Nucleus accumbens (tissue), 56 donors: ENCODE results near the gene CUEDC2.

Experiments
- DNase-seq, 56 donors: peaks; one replicate each; lab custom pipeline; 2025; lab: John Stamatoyannopoulos, UW

CUEDC2 gene, protein sequence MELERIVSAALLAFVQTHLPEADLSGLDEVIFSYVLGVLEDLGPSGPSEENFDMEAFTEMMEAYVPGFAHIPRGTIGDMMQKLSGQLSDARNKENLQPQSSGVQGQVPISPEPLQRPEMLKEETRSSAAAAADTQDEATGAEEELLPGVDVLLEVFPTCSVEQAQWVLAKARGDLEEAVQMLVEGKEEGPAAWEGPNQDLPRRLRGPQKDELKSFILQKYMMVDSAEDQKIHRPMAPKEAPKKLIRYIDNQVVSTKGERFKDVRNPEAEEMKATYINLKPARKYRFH

GRCh38 chr10:102432162-102432950 lies at the start of gene CUEDC2:
CUEDC2 (minus strand) TSS chr10:102432574; CDS start chr10:102425188, 7,386 bp downstream.
- DNase-seq: peak; percentile 64 to 97 (median 92)

DNA sequence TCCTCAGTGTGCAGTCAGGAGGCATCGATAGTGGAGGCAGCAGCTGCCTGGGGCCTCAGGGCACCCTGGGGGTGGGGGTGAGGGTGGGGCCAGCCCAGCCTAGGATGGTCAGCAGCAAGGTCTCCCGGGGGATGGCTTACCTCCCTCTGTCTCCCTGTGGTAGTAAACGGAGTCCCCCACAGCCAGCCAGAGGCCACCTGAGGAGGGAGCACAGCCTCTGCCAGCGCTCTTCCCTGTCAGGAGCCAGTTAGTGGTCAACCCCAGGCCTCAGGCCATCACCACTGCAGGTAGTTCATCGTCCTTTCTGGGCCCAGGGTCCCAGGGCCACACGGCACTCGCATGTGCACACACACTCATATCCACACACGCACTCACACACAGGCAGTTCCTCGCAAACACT lies 48.0 kb upstream of the CUEDC2 start:
- no peak for DNase-seq

DNA sequence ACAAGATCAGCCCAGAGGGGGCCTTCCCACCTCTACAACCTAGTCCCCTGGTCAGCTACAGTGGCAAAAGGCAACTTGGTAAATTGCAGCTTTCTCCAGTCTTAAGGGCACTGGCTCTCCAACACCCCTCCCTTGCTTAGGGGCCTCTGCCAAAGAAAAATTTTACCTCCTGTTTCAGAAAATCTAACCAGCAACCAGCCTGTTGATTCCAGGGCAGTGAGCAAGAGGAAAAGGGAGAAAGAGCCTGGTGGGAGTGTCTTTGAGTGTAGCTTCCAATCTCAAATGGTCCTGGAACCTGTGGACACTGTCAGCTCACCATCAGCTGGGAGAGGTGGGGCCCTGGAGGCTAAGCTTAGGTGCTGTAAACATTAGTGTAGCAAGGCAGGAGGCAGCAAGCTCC lies 47.3 kb upstream of the CUEDC2 start:
- DNase-seq: no peak

- no peak for DNase-seq
These were observed 44.2 kb upstream of the CUEDC2 start for GRCh38 chr10:102476466-102477141.

DNA sequence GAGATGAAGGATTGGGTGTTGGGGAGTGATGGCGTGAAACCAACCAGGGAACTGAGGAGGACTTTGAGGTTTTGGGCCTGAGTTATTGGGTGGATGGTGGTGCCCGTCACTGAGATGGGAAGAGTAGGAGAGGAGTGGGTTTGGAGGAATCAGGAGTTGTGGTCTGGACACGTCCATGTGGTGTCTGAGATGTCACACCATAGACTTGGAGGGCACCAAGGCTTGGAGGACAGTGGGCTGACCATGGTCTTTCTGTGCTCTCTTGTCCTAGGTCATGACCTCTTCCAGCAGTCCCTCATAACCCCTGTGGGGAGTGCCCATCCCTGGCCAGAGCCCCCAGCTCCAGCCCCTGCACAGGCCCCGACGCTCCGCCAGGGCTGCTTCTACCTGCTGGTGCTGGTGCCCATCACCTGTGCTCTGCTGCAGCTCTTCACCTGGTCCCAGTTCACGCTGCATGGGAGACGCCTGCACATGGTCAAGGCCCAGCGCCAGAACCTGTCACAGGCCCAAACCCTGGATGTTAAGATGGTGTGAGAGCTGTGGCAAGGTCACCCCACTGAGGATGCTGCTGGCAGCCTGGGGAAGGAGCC lies 43.2 kb upstream of the CUEDC2 start:
- no peak for DNase-seq

- DNase-seq: no peak
These were observed 41.3 kb upstream of the CUEDC2 start for GRCh38 chr10:102473445-102474331.

DNA sequence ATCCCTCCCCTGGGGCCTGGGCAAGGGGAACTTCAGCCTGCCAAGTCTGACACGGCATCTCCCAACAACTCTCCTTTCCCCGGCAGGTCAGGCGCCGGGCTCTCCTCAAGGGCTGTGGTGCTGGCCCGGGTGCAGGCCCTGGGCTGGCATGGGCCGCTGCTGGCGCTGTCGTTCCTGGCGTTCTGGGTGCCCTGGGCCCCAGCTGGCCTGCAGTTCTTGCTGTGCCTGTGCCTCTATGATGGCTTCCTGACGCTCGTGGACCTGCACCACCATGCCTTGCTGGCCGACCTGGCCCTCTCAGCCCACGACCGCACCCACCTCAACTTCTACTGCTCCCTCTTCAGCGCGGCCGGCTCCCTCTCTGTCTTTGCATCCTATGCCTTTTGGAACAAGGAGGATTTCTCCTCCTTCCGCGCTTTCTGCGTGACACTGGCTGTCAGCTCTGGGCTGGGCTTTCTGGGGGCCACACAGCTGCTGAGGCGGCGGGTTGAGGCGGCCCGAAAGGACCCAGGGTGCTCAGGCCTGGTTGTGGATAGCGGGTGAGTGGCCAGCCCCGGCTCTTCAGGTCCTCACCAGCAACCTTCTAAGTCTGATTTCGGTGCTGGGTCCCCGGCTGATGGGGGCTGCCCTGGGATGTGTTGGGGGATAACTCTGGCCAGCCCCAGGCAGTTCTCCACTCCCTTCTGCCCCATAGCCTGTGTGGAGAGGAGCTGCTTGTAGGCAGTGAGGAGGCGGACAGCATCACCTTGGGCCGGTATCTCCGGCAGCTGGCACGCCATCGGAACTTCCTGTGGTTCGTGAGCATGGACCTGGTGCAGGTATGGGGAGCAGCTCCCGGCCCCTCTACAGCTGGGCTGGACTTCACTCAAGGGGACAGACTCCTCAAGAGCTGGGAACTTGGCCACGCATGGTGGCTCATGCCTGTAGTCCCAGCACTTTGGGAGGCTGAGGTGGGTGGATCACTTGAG lies 38.5 kb upstream of the CUEDC2 start:
- no peak for DNase-seq

DNA sequence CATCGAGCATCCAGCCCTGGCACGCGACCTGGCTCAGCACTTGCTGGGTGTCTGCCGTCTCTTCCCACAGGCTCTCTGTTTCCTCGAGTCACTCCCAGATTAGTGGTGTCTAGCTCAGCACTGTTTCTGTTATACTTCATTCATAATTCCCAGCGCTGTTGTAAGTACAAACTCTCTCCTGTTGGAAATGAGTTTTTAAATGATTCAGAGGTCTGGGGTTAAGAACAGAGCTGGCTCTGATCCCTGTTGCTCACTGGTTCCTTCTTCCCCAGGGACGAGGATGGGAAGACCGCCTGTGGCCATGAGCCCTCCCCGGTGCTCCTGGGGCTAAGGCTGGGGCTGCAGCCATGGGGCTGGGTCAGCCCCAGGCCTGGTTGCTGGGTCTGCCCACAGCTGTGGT lies 36.3 kb upstream of the CUEDC2 start:
- no peak for DNase-seq

DNA sequence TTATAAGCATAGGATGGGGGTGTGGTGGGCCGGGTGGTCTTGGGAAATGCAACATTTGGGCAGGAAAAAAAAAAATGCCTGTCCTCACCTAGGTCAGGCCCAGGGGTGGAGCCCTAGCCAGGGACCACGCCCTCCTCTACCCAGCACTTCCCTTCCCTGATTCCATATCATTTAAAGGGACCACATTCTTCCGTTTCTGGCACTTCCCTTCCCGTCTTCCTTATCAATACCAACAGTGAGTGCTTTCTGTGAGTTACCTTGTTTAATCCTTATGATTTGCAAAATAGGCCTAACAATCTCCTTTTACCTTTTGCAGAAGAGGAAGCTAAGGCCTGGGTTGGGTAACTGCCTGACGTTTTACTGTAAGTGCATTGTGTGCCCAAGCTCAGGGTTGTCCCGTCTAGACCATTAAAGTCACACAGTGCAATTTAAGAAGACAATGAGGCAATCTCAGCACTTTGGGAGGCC lies 35.6 kb upstream of the CUEDC2 start:
- DNase-seq: no peak

DNA sequence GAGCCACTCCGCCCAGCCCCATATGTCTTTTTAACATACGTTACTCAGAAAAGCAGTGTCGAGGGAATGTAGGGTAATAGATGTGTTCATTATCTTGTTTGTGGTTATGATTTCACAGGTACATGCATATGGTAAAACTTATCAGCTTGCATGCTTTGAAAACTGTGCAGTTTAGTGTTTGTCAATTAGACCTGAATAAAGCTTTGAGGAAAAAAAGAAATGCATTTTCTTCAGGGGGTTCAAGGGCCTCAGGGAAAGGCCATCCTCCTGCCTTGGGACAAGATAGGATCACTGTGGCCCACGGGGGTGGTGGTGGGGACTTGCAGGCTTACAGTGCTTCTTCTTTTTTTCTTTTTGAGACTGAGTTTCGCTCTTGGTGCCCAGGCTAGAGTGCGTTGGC lies 34.9 kb upstream of the CUEDC2 start:
- DNase-seq: no peak

GRCh38 chr10:102465466-102465865 lies 33.1 kb upstream of the CUEDC2 start:
- peak in 9 of 56 donors; percentile 12 to 48 (median 27) for DNase-seq

DNA sequence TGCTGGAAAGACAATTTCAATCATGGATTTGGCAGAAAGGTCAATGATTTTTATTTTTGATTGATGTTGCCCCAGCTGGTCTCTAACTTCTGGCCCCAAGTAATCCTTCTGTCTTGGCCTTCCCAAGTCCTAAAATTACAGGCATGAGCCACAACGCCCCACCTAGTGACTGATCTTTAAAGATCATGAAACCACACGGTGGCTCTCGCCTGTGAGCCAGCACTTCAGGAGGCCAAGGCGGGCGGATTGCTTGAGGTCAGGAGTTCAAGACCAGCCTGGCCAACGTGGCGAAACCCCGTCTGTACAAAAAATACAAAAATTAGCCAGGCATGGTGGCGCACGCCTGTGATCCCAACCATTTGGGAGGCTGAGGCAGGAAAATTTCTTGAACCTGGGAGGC lies 31.6 kb upstream of the CUEDC2 start:
- DNase-seq: no peak

- no peak for DNase-seq
These were observed 30.2 kb upstream of the CUEDC2 start for GRCh38 chr10:102462512-102463054.

DNA sequence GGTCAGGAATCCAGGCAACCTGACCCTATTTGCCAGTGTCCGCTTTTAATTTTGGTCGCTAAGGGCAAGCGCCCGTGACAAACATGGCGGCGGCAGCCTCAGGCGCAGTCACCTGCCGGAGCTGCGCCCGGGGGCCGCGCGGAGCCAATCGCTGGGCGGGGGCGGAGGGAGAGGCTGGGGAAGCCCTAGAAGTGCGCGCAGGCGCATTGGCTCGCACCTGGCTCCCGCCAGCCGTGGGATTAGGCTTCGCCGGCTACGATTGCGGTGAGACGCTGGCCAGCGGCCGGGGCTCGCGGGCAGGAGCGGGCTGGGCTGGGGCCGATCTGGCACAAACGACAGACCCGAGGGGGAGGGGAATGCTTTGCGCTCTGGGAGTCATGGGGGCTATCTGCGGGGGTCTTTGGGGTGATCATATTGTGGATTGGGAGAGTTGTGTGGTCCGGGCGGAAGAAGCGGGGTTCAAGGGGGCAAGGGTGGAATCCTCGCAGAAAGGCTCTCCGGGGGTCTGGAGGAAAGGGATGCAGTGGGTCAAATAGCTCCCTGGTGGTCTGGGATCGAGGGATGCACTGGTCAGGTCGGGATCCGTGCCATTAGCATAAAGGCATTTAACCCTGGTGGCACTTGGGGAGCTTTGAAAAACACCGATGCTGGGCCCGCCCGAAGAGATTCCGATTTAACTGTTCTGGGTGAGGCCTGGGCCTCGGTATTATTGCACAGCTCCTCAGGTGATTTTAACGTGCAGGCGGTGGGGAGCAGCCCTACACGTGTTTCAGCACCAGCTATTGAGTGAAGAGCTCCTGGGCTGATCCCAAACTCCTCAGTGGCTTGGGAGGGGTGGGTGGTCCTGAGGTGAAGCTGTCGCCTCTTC lies 29.0 kb upstream of the CUEDC2 start:
- peak in 54 of 56 donors; percentile 48 to 92 (median 79) for DNase-seq

- peak in 1 of 56 donors; percentile 40 for DNase-seq
These were observed 28.4 kb upstream of the CUEDC2 start for GRCh38 chr10:102460836-102461186.

DNA sequence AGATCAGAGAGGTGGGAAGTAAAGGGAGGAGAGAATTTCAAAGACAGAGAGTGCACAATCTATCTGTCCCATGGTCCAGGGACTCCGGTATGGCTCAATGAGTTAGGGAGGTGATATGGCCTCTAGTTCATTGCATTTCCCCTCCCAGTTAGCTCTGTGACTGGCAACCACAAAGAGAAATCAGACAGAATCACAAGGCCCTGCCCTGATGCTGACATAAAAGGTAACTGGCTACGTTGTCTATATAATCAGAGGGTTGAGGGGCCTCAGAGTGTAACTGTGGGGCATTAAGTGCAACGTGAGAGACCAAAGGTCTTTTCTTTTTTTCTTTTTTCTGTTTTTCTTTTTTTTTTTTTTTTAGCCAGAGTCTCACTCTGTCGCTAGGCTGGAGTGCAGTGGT lies 26.3 kb upstream of the CUEDC2 start:
- DNase-seq: no peak

DNA sequence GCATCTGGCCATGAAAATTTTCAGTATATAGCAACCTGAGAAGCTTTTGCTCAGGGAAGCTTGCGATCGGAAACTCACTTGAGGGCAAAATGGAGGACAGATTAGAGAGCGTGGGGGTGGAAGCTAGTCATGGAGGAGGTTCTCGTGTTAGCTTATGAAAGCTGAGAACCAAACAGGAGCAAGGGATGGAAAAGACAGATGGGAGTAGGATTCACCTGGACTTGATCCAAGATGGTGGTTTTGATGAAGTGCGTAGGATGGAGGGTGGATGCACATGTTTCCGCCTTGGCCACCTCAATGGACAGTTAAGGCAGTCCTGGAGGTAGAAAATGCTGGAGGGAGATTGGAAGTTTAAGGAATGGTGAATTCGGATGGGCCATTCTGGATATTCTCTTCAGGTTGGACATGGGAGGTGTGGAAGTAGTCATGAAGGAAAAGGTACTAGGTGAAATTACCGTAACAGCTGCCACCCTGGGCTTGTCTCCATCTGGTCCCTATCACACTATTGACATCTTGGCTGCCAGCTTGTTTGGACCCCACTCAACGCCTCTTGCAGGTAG lies 25.3 kb upstream of the CUEDC2 start:
- DNase-seq: no peak
